Endometrial microvascular endothelial cells (primary cell): ENCODE results near the gene LCP1. TPM values are rescaled to one million over a fixed set of nuclear protein-coding genes. Genes with fewer than 3 reads are reported as not detected.

Experiments used
- in situ Hi-C: cut with HindIII; loops from 2 replicates; pipeline ENCODE4 v1.10.0; 2017; ENCODE audit warnings: low sequenced_read_pairs, low pct_unique_long_range_greater_than_20kb; ENCODE audit errors: inconsistent ontology term
- total RNA-seq: library from RNA; depleted of rRNA; stranded (reverse); fragments of >200 nt; gene quantifications from one replicate; pipeline ENCODE4 v1.2.3, GENCODE V29; 2015; ENCODE audit errors: inconsistent ontology term

LCP1 gene
- total RNA-seq, 1 donor from 2014 or later, result 4.6 TPM

- in situ Hi-C loops, result no loop called here
These were observed 65.1 kb downstream of the LCP1 start for GRCh38 chr13:46116653-46117502.

GRCh38 chr13:46114613-46115012, 67.4 kb downstream of the LCP1 start:
- in situ Hi-C loops, result no loop called here

GRCh38 chr13:46113596-46113995, 68.4 kb downstream of the LCP1 start:
- in situ Hi-C loops, result no loop called here

GRCh38 chr13:46111151-46111550, 70.8 kb downstream of the LCP1 start:
- in situ Hi-C loops, result no loop called here

- in situ Hi-C loops, result no loop called here
These were observed 72.5 kb downstream of the LCP1 start for GRCh38 chr13:46109451-46109850.

DNA sequence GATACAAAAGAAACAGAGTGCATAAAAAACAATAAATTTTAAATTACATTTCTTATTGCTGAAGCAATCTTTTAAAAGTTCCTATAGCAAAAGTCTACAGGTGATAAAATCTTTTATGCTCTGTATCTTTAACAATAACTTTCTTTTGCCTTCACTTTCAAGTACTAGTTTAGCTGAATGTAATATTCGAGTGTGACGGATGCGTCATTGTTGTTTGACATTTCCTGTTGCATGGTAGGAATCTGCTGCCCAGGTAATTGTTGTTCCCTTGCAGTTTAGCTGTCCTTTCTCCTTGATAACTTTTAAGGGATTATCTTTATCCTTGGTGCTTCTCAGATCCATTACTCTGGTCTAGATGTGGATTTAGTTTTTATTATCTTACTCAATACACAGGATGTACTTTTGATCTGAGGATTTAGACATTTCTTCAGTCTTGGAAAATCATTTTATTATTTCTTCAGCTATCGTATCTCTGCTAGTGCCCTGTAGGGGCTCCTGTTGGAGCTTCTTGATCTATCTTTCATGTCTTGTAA, 75.1 kb downstream of the LCP1 start:
- in situ Hi-C loops, result no loop called here

- in situ Hi-C loops, result no loop called here
These were observed 77.1 kb downstream of the LCP1 start, which contains the start of gene CPB2 for GRCh38 chr13:46104868-46105267. TSS of gene CPB2 (minus strand) at chr13:46105033. CDS start at chr13:46105009, 24 bp downstream.

GRCh38 chr13:46103037-46103436, 78.9 kb downstream of the LCP1 start:
- in situ Hi-C loops, result no loop called here

- in situ Hi-C loops, result no loop called here
These were observed 79.7 kb downstream of the LCP1 start for GRCh38 chr13:46102255-46102605.

- in situ Hi-C loops, result no loop called here
These were observed 80.3 kb downstream of the LCP1 start for GRCh38 chr13:46101484-46102254.

GRCh38 chr13:46101002-46101401, 81.0 kb downstream of the LCP1 start:
- in situ Hi-C loops, result no loop called here

- in situ Hi-C loops, result no loop called here
These were observed 81.7 kb downstream of the LCP1 start for GRCh38 chr13:46100191-46100815.

DNA sequence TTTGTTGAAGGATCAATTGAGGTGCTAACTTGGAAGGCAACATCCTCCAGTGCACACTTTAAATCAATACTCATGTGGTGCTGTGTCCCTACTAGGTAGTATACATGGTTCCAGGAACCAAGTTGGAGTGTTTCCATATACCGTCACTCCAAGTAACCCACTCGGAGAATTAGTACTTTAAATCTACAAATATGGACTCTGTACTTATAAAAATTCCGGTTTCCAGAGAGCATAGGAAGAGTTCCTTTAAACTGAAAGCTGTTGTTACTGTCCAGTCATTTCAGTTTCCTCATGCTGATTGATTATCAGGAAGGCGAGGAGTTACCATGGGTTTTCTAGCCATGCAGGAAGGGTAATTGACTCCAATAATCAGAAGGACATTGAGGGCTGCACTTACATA, 84.3 kb downstream of the LCP1 start:
- in situ Hi-C loops, result no loop called here

DNA sequence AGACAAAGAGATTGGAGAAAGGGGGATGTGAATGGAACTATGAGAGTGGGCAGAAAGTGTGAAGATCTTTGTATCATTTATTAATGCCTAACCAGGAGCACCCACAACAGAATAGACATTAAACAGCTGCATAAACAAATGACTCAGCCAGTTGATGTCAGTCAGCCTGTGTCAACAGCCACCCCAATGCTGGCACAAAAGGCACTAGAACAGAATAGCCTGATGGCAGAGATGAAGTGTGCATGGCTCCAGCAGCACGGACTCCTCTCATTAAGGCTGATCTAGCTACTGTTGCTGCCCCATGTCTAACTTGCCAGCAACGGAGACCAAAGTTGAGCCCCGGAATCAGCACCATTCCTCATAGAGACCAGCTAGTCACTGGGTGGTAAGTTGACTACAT, 85.0 kb downstream of the LCP1 start:
- in situ Hi-C loops, result no loop called here

- in situ Hi-C loops, result no loop called here
These were observed 87.5 kb downstream of the LCP1 start for GRCh38 chr13:46094478-46094877.

GRCh38 chr13:46088821-46089562, 93.0 kb downstream of the LCP1 start:
- in situ Hi-C loops, result no loop called here

- in situ Hi-C loops, result no loop called here
These were observed 94.5 kb downstream of the LCP1 start for GRCh38 chr13:46087481-46087880.

GRCh38 chr13:46086985-46087384, 95.0 kb downstream of the LCP1 start:
- in situ Hi-C loops, result no loop called here

DNA sequence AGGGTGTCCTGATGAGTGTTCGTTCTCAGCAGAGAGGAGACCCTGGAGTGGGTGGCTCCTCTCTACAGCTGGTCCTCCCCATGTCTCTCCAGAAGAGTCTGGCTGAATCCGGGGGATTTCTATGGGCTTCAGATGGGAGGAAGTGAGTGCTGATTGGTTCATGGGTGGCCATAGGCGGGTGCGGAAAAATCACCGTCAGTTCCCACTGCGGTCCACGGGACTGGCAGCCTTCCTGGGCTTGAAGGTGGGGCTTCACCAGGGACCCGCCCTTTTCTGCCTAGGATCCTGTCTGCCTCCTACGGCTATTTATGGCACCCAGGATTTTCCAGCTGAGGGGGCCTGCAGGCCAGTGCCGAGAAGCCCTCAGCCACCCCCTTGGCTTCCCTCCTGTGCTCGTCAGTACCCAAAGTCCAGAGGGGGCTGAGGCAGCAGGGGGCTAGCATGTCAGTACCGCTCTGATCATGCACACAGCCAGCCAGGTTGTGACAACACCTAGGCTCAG, 95.5 kb downstream of the LCP1 start:
- in situ Hi-C loops, result no loop called here
